NOMO-1 (cell line): Measurements from ENCODE around the gene ATP5F1D.
"Not testable (repeated sequence)": the region's sequence is repeated elsewhere in the genome, so short reads cannot be mapped to it uniquely, and the experiment has no call there.

Experiments
- DNase-seq, 2 experiments: peaks; one replicate each; lab custom pipeline; 2025; ENCODE audit not compliant: unreplicated experiment in 2 of 2; lab: John Stamatoyannopoulos, UW

Gene ATP5F1D

GRCh38 chr19:1245494-1246264 is 4.1 kb downstream of the ATP5F1D start:
- DNase-seq, result no peak

- not testable (repeated sequence) for DNase-seq
These were observed 4.9 kb downstream of the ATP5F1D start for GRCh38 chr19:1246265-1247087.

GRCh38 chr19:1247748-1248138 is 6.2 kb downstream of the ATP5F1D start:
- DNase-seq, result no peak

- peak; percentile 63 to 85 for DNase-seq
These were observed 6.7 kb downstream of the ATP5F1D start, which contains the start of gene MIDN for GRCh38 chr19:1248139-1248785. TSS of gene MIDN (plus strand) at chr19:1248583. CDS start at chr19:1250297, 1,714 bp downstream.

GRCh38 chr19:1248786-1249297 is 7.3 kb downstream of the ATP5F1D start:
- DNase-seq, result peak; percentile 63 to 81

GRCh38 chr19:1249298-1249989 is 7.9 kb downstream of the ATP5F1D start:
- peak; percentile 91 to 97 for DNase-seq

GRCh38 chr19:1249990-1250436 is 8.5 kb downstream of the ATP5F1D start:
- no peak for DNase-seq

- peak; percentile 26 to 64 for DNase-seq
These were observed 9.1 kb downstream of the ATP5F1D start for GRCh38 chr19:1250437-1251260.

- peak; percentile 75 to 76 for DNase-seq
These were observed 10.0 kb downstream of the ATP5F1D start for GRCh38 chr19:1251330-1252220.

- DNase-seq, result peak; percentile 94 to 98
These were observed 10.8 kb downstream of the ATP5F1D start for GRCh38 chr19:1252221-1252820.

- DNase-seq, result peak; percentile 88 to 98
These were observed 11.4 kb downstream of the ATP5F1D start for GRCh38 chr19:1252821-1253513.

GRCh38 chr19:1253514-1254080 is 12.0 kb downstream of the ATP5F1D start:
- DNase-seq, result peak in 1 of 2 experiments; percentile 47

GRCh38 chr19:1254081-1254527 is 12.6 kb downstream of the ATP5F1D start:
- no peak for DNase-seq

GRCh38 chr19:1254530-1255185 is 13.1 kb downstream of the ATP5F1D start:
- DNase-seq, result no peak

GRCh38 chr19:1255186-1256161 is 13.9 kb downstream of the ATP5F1D start:
- no peak for DNase-seq
